DMS153 (cell line): Measurements from ENCODE around the gene TEX22.
A peak's percentile ranks its signal among the peaks of the same experiment; 100 is the strongest.

ENCODE experiments used
- DNase-seq: peaks from one replicate; lab custom pipeline; 2025; lab: John Stamatoyannopoulos, UW

Gene TEX22

DNA sequence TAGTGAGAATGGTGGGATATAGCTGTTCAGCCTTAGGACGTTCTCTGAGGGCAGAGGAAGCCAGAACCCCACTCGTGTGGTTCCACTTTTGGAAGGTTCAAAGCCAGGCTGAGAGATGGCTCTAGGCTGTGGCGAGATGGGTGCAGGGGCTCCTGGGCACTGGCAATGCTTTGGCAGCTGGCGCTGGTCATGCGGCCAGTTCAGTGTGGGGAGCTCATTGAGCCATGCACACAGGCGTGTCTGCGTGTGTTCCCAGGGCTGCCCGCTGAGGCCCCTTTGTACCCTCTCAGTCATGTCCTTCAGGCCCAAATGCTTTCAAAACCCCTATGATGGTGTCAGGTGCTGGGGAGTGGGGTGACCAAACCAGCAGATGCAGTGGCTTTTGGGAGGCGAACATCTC lies 1.7 kb downstream of the TEX22 start:
- no peak for DNase-seq

DNA sequence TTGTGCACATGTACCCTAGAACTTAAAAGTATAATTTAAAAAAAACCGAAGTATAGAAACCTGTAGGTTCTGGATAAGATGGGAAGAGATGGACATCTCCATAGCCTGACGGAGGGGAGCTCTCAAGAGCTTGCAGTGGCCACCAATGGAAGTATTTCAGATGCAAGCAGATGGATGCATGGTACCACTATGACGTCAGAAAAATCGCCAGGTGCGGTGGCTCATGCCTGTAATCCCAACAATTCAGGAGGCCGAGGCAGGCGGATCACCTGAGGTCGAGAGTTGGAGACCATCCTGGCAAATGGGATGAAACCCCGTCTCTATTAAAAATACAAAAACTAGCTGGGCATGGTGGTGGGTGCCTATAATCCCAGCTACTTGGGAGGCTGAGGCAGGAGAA lies 3.4 kb downstream of the TEX22 start:
- no peak for DNase-seq

DNA sequence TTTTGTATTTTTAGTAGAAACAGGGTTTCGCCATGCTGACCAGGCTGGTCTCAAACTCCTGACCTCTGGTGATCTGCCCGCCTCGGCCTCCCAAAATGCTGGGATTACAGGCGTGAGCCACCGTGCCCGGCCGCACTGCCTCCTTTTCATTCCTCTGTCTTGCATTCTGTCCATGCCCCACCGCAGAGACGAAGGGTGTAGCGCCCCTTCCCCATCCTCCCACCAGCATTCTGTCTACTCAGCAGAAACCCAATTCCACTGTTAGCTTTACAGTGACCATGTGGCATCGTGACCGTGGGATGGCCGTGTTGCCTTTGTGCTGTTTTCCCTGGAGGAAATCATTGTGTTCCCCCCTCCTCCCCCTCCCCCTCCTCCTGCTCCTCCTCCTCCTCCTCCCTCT lies 10.3 kb downstream of the TEX22 start:
- no peak for DNase-seq

DNA sequence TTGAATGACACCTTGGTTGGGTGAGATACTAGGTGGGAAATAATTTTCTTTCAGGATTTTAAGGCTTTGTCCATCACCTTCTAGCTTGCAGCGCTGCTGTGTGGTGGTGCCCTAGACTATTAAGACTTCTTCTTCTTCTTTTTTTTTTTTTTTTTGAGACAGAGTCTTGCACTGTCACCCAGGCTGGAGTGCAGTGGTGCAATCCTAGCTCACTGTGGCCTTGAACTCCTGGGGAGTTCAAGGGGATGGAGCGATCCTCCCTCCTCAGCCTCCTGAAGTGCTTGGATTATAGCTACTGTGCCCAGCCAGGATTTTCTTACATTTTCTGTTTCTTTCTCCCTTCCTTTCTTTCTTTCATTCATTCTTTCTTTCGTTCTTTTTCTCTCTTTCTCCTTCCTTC lies 11.0 kb downstream of the TEX22 start:
- DNase-seq, result no peak

DNA sequence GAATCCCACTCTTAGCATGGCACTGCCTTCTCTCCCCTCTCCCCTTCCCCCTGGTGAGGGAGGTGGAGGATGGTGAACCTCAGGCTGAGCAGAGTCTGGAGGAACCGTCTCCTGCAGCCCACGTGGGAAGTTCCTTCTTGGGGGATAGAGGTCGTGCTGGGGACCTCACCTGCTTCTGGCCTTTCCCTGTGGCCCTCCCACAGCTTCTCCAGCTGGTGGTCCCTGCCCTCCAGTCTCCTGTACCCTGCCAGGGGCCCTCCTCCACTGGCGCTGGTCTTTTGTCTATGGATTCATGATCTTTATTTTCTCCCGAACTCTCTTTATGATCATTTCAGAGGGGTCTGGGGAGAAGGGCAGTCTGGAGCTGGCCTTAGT lies 12.3 kb downstream of the TEX22 start:
- DNase-seq, result no peak

DNA sequence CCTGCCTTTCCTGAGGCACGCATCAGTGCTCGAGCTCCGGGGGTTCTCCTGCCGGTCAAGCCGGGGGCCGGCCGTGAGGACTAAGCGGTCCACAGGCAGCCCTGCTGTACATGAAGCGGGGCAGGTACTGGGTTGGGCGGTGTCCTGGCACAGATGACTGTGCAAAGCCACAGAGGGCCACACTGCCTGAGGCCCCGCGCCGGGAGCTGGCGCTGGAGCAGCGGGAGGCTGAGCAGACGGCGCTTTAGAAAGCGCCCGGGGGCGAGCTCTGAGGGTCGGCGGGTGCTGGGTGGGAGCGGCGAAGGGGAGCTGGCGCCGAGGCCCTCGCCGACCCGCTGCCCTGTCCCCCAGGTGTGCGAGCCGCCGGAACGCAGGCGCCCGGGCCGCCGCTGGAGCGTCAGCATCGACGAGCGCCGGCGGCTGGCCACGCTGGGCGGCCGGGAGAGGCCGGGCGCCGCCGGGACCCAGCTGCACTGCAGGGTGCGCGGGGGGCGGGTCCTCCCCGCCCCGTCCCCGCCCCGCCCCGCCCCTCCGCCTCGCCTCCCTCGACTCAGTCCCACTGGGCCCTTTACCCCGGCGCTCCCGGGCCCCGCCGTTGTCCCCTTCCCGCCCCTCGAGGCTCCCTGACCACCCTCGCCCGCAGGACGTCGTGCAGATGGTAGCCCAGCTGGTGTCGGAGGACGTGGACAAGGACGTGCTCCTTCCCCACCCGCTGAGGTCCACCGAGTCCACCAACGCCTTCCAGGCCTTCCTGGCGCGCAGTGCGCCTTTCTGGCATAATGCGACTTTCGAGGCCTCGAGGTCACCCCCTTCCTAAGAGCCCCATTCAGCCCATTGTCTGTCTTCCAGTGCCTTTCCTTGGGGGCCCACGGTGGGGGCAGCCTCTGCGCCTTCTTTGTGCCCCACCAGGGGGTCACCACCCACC lies 12.9 kb downstream of the TEX22 start:
- DNase-seq, result peak; percentile 9

DNA sequence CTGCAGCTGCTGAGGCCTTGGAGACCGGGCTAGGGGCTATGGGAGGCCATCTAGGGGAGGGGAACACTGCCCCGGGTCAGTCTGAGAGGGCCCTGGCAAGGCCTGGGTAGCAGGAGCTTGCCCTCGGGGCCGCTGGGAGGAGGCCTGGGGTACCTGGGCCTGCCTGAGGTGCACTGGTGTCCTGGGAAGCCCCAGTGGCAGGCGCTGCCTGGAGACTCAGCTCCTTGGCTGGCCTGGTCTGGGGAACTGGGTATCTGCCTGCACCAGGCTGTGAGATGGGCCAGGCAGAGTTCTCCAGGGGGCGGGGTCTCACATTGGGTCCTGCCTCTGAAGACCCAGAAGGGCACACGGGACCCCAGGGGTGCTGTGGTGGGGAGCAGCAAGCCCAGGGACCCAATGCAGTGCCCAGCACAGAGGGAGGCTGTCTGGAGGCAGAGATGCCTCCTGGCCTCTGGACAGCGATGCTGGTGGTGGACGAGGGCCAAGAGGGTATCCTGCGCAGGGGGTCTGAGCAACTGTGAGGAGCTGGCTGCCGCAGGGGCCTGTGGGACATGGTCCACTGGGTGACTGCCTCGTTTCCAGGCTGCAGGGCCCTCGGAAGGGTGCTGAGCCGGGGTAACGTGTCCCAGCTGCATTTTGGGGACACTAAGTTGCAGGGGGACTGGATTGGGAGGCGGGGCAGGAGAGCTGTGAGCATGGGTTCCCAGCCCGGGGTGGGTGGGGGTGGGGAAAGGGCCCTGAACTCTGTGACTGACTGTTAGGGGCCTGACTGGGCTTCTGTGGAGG lies 13.8 kb downstream of the TEX22 start:
- DNase-seq, result no peak

DNA sequence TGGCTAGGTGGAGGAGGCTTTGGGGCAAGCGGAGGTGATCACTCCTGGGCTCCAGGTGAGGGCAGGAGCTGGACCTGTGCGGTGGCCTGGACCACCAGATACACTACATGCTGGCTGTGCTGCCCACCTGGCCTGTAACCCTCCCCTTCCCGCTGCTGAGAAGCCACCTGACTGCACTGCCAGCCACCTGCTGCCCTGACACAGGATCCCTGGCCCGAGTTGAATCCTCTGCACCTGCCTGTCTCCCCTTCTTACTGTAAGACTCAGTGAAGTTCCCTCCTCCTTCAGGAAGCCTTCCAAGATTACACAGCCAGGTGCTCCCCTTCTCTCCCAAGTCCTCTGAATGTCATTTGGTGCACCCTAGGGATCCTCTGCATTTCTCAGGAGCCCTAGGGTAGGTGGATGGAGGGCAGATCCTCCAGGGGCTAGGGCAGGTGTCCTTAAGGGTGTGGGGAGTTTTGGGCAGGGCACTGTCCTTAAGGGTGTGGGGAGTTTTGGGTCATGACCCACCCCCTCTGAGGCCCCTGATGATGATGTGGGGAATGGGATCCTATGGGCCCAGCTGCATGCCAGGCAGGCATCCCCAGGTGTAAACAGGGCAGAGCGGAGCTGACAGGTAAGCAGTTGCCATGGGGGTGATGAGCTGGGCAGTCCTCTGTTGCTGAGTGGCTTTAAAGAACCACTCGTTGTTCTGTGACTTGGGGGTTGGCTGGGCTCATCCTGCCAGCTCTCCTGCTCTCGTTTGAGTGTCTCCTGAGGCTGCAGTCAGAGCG lies 14.6 kb downstream of the TEX22 start:
- no peak for DNase-seq

DNA sequence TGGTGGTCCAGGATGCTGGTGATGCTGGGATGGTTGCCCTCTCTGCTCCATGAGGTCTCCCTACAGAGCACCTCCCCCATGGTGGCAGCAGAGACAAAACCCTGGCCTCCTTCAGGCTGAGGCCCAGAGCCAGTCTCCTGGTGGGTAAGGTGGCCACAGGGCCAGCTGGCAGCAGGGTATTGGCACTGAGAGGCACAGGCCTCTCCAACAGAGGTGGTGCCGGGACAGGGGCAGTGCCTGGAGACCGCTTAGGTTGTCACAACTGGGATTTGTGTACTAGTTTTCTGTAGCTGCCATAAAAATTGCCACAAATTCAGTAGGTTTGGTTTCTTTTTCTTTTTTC lies 15.2 kb downstream of the TEX22 start:
- DNase-seq, result no peak

DNA sequence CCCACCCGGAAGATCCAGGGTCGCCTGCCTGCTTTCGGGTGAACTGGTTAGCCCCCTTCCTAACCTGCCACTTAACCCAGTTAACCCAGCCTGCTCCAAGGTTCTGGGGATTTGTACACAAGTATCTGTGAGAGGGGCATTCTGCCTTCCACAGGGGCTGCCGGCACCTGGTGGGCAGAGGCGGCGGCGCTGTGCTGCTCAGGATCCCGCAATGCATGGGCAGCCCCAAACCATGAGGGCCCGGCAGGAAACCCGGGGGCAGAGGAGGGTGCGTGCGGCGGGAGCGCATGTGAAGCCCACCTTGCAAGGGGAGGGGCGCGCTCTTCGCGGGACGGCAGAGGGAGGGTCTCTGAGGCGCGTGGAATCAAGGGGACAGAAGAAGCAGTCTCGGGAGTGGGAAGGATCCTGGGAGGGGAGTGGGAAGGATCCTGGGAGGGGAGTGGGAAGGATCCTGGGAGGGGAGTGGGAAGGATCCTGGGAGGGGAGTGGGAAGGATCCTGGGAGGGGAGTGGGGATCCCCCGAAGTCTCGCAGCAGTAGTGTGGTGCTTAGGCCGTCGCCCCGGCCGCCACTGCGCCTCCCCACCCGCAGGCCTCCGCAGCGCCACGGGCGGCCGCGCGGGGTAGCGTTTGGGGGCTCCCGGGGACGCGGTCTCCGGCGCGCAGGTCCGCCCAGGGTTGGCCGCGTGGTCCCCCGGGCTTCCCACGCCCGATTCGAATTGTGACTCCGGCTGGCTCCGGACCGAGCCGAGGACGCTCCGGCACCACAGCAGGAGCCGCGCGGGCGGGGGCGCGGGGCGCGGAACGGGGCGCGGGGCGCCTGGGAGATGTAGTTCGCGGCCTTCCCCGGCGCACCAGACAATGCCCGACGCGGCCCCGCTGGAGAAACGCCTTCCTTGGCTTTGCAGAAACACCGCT lies 16.4 kb downstream of the TEX22 start:
- DNase-seq, result no peak

DNA sequence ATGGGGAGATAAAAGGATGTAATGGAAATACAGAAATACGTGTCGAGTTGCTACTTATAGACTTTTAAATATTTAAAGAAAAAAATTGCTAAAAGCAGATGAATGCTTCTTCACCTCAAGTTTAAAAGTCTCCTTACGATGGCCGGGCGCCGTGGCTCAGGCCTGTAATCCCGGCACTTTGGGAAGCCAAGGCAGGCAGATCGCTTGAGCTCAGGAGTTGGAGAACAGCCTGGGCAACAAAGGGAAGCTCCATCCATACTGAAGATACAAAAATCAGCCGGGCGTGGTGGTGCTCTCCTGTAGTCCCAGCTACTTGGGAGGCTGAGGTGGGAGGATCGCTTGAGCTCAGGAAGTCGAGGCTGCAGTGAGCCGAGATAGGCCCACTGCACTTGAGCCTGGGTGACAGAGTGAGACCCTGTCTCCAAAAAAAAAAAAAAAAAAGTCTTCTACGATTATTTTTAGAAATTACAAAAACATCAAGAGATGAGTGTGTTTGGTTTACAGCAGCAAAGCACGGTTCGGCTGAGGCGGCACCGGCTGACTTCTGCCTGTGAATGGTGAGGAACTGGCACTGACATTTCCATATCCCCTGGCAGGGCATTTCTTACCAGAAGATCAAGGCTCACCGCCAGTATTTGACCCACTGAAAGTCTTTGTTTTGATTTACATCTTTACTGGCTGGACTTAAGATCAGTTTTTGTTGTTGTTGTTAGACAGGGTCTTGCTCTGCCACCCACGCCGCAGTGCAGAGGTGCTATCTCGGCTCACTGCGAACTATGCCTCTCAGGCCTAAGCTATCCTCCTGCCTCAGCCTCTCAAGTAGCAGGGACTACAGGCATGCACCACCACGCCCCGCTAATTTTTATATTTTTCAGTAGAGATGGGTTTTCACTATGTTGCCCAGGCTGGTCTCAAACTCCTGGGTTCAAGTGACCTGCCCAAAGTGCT lies 17.4 kb downstream of the TEX22 start:
- no peak for DNase-seq

DNA sequence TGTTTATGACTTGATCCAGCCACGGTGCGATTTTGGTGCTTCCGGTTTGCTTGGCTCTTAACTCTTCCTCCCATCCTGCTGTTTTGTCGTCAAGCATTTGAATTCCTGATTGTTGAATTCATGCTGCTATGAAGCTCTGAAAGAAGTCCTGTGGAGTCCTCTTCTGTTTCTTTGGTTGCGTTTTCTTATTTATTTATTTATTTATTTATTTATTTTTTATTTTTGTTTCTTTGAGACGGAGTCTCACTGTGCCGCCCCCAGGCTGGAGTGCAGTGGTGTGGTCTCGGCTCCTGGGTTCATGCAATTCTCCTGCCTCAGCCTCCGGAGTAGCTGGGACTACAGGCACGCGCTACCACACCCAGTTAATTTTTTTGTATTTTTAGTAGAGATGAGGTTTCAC lies 18.3 kb downstream of the TEX22 start:
- no peak for DNase-seq

DNA sequence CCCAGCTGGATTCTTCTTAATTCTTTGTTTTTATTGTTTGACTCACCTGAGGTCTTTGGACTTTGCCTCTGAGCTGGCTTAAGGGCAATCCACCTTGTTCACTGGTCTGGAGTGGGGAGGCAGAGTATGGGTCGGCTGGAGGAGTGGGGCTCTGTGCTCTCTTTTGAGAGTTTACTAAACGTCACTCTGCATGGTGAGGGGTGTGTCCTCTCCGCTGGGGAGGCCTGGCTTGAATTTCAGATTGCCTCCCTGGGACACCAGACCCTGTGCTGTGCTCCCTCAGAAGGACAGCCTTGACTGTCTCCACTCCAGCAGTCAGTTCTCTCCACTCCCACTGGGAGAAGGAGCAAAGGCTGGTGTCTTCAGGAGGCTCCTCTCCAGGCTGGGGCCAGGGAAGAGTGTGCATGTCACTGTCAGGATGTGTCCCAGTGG lies 19.4 kb downstream of the TEX22 start:
- no peak for DNase-seq

DNA sequence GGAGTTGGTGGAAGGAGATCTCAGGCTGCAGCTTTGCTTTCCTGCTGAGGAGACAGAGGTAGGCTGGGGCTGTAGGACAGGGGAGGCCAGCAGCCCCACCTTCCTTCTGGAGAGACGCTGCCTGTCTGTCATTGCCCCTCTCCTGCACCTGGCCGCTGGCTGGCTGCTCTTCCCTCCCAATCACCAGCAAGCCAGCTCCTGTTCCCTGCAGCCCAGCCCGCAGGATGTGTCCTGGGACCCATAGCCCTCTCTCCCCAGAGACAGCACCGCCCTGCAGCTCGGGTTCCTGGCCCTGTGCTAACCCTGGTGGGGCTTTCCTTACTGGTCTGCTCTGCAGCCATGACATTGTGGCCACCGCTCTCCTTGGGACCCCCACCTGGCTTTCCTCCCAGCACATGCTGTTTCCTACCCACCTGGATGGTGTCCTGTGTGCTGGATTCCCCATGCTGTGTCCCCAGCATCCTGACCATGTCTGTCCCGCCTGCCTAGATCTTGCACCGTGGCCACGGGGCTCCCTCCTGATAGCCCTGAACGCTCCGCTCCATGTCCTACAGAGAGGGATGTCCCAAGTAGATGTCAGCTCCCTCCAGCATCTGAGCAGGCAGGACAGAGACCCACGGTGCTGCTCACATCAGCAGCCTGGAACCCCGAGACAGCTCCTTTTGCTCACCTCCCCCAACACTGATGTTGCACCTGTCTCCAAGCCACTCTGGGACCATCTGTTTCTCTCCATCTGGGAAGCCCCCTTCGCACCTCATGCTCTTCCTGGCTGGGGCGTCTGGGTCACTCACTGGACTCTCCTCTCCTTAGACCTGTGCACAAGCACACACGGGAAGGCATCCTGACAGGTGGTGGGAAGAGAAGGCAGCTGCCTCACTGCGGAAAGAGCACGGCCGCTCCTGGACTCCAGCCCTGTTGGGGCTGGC lies 20.2 kb downstream of the TEX22 start:
- no peak for DNase-seq

DNA sequence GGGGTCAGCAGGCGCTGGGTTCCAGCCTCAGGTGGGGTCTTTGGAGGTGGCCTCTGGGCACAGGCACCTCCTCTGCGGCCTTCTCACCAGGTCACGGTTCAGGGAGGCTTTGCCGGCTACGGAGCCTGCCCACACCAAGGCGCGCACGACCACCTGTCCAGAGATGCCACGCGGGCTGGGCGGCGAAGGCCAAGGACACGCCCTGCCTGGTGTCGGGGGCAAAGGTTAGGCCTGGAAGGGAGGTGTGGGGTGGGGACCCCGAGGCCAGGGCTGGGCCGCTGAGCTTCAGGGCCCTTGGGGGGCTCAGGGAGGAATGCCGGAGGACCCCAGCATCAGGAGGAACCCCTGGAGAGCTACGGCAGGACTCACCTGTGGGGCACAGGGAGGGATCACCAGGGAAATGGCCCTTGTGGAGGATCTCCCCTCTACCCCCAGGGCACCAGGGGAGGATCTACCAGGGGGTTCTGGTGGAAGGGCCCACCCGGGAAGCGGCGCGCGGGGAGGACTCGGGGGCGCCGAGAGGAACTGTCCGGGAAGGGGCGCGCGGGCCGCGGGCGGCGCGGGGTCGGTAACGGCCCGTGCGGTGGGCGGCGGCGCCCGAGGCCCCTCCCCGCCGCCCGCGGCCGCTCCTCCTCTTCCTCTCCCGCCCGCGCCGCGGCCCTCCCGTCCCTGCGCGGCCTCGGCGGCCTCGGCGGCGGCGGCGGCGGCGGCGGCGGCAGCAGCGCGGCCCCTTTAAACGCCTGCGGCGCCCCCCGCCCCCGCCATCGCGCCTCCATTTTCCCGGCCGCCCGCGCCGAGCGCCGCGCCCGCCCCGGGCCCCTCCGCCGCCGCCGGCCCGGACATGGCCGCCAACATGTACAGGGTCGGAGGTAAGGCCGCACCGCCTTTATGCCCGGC lies 21.1 kb downstream of the TEX22 start, which contains the start of gene MTA1:
MTA1 (plus strand) TSS at position 633 of the 897 bp plus-strand sequence; CDS start at position 842, 209 bp downstream.
- DNase-seq, result no peak

DNA sequence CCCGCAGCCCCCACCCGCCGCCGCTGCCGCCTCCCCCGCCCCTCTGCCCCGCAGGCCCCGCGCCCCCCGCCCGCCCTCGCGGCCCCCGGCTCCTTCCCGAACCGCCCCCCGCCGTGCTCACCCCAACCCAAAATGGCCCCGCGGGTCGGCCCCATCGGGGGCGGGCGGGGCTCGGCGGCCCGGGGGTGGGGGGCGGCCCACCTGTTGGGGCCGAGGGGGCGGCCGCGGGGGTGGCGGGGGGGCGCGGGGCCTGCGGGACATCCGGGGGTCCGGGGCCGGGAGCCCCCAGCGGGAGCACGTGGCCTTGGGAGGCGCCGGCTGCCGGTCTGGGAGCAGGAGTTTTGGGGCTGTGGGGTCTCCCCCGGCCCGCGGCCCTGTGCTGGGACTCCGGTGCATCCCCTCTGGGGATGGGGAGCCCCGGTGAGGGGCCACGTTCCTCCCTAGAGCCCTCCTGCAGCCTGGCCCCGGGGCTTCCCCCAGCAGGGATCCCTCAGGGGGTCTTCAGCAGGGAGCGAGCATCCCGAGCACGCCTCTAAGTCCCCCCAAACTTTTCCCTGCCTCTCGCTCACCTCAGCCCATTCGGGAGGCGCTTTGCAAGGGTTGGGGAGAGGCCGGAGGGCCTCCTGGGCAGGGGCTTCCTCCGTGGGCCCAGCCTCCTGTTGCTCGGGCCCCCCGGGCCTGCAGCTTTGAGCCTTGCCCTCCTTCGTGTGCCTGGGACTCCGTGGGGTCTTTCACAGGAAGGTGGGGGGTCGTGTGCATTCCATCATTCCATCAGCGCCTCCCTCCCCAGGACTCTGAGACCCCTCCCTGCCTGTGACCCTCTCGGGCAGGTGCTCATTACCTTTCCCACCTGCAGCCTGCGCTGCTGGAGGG lies 22.0 kb downstream of the TEX22 start:
- DNase-seq, result no peak
